ENCODE data around the gene SYNPR.

GRCh38 chr3:63383040-63383439, 104.9 kb downstream of the SYNPR start:
- TF ChIP-seq, protein P1, sequence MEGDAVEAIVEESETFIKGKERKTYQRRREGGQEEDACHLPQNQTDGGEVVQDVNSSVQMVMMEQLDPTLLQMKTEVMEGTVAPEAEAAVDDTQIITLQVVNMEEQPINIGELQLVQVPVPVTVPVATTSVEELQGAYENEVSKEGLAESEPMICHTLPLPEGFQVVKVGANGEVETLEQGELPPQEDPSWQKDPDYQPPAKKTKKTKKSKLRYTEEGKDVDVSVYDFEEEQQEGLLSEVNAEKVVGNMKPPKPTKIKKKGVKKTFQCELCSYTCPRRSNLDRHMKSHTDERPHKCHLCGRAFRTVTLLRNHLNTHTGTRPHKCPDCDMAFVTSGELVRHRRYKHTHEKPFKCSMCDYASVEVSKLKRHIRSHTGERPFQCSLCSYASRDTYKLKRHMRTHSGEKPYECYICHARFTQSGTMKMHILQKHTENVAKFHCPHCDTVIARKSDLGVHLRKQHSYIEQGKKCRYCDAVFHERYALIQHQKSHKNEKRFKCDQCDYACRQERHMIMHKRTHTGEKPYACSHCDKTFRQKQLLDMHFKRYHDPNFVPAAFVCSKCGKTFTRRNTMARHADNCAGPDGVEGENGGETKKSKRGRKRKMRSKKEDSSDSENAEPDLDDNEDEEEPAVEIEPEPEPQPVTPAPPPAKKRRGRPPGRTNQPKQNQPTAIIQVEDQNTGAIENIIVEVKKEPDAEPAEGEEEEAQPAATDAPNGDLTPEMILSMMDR (conservative IDR thresholded peaks at IDR 0.05 in 1 of 2, IDR thresholded peaks at IDR 0.05 in 1 of 2; ENCODE audit: extremely low read depth in 1 of 2, insufficient read depth in 1 of 2, low read depth in 1 of 2, low read length in 2 of 2) = no peak
- TF ChIP-seq EZH2 (IDR thresholded peaks at IDR 0.05; ENCODE audit: borderline replicate concordance, low read length) = no peak

All from mammary epithelial cell (primary cell).